MM.1S (cell line): ENCODE measurements around the gene WDR77.

Source experiments
- CTCF ChIP-seq: fragments of 300-600 bp; sonication (generic); IDR thresholded peaks from 2 replicates; pipeline ENCODE4 v1.5.1; 2016; ENCODE audit warnings: antibody characterized with exemption, low read length, mixed read lengths
- EZH2 ChIP-seq: fragments of 300-600 bp; sonication (generic); optimal IDR thresholded peaks from 2 replicates; pipeline ENCODE3; 2017; ENCODE audit warnings: low read depth, mild to moderate bottlenecking, antibody characterized with exemption, low read length, mixed read lengths
- EZH2phosphoT487 ChIP-seq: fragments of 300-600 bp; sonication (generic); IDR thresholded peaks from 2 replicates; pipeline ENCODE4 v1.6.1; 2018; ENCODE audit warnings: antibody characterized with exemption, low read length

- TF ChIP-seq CTCF = no peak
- no peak for TF ChIP-seq EZH2
- TF ChIP-seq EZH2phosphoT487 = no peak
These were observed 16.7 kb upstream of the WDR77 start for GRCh38 chr1:111465754-111466153.
